GM19099 (cell line): Measurements from ENCODE around the gene POLK.

Source experiments
- POLR2A ChIP-seq: IDR thresholded peaks from 3 replicates; pipeline ENCODE4 v1.6.1; 2011; ENCODE audit warnings: low read depth; ENCODE audit not compliant: insufficient read length; ENCODE audit errors: extremely low read depth

POLK gene

DNA sequence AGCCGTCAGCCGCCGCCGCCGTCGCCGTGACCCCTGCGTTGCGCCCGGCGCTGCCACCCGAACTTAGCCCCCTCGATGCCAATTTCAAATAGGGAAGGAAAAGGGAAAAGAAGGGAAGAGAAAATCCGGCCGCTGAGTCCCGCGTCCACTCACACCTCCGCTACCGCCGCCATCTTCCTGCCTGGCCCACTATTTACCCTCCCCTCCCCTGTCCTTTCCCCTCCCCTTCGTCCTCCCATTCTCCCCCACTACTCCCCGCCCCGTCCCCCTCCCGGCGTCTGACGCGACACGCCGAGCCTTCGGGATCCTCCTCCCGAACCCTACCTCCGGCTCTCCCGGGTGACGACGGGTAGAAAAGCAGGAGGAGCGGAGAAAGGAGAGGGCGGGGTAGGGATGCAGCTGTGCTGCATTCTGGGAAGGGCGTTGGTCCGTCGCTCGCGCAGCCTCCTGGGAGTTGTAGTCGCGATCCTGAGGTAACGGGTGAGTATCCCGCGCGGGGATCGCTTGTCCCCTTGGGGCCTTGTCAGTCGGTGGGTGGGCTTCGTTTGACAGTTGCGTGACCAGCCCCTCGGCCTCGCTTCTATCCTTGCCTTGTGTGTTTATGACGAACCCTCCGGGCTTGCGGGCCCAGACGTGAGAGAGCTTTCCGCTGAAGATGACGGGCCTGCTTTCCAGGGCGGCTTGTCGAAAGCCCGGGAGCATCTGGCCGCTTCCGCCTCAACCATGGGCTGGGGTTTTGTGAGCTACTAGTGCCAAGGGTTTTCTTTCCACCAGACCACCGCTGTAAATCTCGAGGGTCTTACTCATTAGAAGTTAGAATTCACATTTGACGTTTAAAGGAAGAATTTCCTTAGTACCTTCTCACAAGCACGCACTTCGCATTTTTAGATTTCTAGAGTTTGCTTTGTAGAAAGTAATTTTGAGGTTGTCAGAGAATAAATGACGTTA lies at the start of gene POLK, which contains the start of gene CERT1:
Gene POLK, plus strand, starts transcription at position 457 of the 948 bp plus-strand sequence.
Gene CERT1, minus strand, starts transcription at position 195 of the 948 bp plus-strand sequence. CDS start 422 bp downstream, outside the sequence.
- TF ChIP-seq POLR2A, result peak; percentile 83

DNA sequence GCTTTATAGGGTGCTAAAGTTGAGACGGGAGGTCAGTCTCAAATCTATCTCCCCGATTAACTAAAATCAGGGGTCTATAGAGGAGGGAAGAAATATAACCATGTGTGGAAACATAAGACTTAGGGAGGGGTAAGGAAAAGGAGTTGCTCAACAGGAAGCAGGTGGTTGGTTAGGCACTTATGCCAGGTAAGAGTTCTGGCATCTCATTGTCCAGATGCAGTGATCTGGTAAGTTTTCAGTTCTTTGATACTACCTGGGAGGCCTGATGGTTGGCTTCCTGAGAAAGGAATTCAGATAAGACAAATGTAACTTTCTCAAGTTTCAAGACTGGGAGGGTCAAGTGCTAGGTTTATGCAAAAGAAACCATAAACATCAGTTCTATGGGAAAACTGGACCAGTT lies 48.0 kb upstream of the POLK start:
- TF ChIP-seq POLR2A, result no peak

DNA sequence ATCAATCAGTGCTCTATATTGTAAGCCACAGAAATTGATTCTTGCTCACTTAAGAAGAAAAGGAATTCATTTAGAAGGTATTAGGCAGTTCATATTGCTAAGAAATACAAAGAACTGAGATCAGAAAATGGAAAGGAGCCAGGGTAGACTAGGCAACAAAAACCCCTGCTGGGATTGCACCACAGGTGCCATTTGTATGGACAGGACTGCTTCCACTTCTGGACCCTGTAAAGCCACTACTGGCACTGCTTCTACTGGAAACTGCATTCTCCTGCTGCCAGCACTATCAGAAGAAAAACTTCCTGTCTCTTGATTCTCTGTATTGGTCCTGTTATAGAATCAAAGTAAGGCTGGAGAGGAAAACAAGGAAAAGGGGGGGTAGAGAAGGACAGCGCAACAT lies 46.2 kb upstream of the POLK start:
- TF ChIP-seq POLR2A, result no peak

DNA sequence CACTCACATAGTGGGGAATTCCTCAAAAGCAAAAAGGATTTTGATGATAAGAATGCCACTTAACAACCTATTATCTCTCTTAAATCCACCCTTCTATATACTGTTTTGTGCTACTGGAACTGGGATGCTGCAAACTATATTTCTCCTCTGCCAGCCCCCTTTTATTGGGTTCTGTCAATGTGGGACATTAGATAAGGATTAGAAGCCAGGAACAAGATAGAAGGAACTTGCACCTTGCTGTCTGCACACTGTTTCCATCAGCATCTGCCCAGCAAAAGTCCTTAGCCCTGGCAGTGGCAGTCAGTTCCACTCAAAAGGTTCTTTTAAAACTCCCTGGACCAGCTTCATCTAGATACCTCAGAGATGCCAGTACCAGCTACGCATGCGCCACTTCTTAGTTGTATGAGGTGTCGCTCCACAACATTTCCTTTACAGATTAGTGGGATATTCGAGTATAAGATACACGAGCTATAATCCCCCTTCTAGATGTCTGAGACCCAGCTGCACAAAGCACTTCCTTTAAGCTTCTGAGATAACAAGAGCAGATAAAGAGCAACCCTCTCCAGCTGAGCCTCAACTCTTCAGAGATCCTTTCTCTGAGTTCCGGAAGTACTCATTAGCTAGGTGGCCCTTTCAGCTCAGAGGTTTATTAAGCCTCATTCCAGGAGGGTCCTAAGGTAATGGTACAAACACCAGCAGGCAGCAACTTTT lies 45.5 kb upstream of the POLK start:
- no peak for TF ChIP-seq POLR2A

DNA sequence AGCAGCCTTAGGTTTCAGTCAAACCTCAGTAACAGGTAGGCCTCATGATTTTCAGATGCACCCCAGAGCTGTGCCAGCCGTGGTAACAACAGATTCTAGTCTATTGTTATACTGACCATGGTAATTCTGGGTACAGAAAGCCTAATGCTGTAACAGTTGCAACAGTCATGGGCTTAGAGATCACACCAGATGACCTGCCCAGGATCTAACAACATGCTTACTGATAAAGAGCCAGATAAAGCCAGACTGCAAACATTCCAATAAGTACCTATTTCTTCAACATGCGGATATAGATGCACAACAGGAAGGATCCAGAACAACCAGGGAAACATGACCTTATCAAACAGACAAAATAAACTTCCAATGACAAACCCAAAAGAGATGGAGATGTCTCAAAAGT lies 43.1 kb upstream of the POLK start:
- no peak for TF ChIP-seq POLR2A

DNA sequence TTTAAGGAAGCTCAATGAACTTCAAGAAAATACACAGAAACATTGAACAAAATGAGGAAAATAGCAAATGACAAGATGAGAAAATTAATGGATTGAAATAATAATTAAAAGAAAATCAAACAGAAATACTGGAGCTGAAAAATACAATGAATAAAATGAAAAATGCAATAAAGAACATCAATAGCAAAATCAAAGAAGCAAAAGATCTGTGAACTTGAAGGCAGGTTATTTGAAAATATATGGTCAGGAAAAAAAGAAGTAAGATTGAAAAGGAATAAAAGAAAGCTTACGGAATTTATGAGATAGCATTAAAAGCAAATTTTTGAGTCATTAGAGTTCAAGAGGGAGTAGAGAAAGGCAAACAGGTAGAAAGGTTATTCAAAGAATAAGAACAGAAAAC lies 42.7 kb upstream of the POLK start:
- no peak for TF ChIP-seq POLR2A

DNA sequence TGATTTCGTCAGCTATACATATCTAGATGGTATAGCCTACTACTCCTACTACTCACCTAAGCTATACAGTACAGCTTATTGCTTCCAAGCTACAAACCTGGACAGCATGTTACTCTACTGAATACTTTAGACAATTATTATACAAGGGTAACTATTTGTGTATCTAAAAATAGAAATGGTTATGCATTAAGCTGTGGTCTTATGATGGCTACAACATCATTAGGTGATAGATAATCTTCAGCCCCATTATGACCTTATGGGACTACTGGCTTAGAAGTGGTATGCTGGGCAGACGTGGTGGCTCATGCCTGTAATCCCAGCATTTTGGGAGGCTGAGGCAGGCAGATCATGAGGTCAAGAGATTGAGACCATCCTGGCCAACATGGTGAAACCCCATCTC lies 40.5 kb upstream of the POLK start:
- TF ChIP-seq POLR2A, result no peak

DNA sequence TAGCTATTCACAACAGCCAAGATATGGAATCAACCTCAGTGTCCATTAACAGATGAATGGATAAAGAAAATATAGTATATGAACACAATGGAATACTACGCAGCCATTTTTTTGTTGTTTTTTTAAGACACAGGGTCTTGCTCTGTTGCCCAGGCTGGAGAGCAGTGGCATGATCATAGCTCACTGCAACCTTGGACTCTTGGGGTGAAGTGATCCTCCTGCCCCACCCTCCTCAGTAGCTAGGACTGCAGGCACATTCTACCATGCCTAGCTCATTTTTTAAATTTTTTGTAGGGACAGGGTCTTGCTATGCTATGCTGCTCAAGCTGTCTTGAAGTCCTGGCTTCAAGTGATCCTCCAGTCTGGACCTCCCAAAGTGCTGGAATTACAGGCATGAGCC lies 38.7 kb upstream of the POLK start:
- TF ChIP-seq POLR2A, result no peak

DNA sequence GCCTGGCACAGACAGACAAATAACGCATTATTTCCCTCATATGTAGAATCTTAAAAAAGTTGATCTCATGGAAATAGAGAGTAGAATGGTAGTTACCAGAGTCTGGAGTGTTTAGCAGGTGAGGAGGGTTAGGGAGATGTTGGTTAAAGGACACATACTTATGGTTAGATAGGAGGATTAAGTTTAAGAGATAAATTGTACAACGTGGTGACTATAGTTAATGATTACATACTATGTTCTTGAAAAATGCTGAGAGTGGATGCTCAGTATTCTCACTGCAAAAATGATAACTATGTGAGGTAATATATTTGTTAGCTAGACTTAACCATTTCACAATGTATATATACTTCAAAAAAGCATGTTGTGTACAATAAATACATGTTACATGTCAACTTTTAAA lies 38.2 kb upstream of the POLK start:
- TF ChIP-seq POLR2A, result no peak

DNA sequence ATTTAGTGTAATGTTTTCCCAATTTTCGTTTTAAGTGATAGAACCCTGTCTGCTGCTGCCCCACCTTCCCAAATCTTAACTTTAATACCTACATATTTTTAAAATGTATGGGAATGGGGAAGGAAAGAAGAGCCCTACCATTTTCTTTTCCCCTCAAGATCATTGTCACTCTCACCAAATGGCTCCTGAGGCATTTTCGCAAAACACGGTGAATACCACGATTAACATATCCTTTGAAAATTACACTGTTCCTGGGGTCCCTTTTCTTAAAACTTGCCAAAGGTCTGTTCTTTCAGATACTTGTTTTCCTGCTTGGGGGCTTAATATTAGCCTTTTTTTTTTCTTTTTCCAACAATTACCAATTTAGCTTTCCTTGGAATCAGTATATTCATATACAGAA lies 36.3 kb upstream of the POLK start:
- TF ChIP-seq POLR2A, result no peak

DNA sequence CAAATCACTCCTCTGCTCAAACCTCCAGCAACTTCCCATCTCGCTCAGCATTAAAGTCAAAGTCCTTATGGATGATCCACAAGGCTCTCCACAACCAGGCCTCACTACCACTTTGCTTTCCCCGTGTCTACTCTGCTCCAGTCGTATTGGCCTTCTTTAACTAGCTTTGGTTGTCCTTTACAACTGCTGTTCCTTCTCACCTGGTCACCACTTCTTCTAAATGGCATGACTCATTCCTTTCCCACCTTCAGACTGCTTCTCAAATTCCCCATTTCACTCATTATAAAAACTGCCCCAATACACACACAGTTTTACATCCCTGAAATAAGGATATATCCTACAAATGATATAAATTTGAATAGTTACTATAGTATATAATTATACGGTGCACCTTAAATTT lies 30.7 kb upstream of the POLK start:
- TF ChIP-seq POLR2A, result no peak

DNA sequence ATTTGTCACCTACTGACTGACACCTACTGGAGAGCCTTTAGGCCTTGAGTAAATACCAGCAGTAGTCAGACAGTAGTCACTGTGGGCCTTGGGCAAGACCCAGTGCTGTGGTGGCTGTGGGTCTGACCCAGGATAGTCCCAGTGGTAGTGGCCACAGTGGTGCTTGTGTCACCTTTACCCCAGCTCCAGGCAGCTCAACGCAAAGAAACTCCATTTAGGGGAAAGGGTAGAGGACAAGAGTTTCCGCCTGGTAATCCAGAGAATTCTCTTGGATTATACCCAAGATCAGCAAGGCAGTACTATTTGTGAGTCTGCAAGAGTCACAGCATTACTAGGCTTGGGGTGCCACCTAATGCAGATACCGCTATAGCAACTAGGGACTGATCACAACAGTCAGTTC lies 29.2 kb upstream of the POLK start:
- TF ChIP-seq POLR2A, result no peak

DNA sequence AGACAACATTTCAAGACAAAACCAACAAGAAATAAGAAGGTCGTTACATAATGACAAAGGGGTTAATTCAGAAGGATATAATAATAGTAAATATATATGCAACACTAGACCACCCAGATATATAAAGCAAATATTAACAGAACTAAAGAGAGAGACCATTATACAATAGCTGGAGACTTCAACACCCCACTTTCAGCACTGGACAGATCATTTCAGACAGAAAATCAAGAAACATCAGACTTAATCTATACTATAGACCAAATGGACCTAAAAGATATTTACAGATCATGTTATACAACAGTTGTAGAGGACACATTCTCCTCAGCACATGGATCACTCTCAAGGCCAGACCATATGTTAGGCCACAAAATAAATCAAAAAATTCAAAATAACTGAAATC lies 27.1 kb upstream of the POLK start:
- TF ChIP-seq POLR2A, result no peak

DNA sequence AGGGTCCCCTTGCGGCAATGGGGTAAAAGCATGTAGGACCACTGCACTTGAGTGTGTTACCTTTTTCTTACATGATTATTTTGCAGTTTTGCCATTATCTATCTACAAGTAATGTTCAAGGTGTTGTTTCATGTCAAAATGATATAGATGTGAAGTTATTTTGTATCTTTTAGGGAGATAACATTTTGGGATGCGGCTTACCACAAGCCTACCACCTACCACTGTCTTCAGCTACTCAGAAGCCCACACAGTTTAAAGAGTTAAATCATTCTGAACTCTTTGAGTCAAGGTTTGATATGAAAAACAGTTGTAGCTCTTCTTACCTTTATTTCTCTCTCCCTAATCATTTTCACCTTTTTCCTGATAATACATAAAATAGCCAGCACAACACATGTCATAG lies 20.1 kb upstream of the POLK start:
- TF ChIP-seq POLR2A, result no peak

DNA sequence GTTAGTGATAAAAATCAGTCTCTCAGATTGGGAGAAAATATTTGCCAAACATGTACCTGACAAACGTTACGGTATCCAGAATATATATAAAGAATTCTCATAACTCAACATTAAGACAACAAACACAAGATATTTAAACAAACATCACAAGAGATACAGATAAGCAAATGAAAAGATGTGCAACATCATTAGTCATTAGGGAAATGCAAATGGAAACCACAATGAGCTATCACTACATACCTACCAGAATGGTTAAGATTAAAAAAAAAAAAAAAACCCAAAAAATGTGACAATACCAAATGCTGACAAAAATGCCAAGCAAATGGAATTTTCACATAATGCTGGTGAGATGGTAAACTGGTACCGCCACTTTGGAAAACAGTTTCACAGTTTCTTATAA lies 15.7 kb upstream of the POLK start:
- no peak for TF ChIP-seq POLR2A

DNA sequence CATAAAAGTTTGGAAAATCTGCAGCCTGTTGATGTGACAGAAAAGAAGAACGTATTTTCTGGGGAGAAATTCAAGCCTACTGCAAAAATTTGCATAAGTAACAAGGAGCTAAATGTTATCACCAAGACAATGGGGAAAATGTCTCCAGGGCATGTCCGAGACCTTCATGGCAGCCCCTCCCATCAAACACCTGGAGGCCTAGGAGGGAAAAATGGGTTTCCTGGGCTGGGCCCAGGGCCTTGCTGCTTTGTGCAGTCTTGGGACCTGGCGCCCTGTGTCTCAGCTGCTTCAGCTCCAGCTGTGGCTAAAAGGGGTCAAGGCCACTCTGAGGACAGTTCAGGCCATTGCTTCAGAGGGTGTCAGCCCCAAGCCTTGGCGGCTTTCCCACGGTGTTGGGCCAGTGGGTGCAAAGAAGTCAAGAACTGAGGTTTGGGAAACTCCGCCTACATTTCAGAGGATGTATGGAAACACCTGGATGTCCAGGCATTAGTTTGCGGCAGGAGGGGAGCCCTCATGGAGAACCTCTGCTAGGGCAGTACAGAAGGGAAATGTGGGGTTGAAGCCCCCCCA lies 13.4 kb upstream of the POLK start:
- TF ChIP-seq POLR2A, result no peak
